Effector CD8-positive, alpha-beta T cell (primary cell): ENCODE results near the gene KYAT1.

Source experiments
- DNase-seq: peaks from one replicate; lab custom pipeline; 2025; lab: John Stamatoyannopoulos, UW

The KYAT1 gene

GRCh38 chr9:128908372-128908771 lies 26.6 kb upstream of the KYAT1 start:
- no peak for DNase-seq

- DNase-seq: no peak
Measured at GRCh38 chr9:128906741-128907140, 25.0 kb upstream of the KYAT1 start.

GRCh38 chr9:128905964-128906363 lies 24.2 kb upstream of the KYAT1 start:
- no peak for DNase-seq

DNA sequence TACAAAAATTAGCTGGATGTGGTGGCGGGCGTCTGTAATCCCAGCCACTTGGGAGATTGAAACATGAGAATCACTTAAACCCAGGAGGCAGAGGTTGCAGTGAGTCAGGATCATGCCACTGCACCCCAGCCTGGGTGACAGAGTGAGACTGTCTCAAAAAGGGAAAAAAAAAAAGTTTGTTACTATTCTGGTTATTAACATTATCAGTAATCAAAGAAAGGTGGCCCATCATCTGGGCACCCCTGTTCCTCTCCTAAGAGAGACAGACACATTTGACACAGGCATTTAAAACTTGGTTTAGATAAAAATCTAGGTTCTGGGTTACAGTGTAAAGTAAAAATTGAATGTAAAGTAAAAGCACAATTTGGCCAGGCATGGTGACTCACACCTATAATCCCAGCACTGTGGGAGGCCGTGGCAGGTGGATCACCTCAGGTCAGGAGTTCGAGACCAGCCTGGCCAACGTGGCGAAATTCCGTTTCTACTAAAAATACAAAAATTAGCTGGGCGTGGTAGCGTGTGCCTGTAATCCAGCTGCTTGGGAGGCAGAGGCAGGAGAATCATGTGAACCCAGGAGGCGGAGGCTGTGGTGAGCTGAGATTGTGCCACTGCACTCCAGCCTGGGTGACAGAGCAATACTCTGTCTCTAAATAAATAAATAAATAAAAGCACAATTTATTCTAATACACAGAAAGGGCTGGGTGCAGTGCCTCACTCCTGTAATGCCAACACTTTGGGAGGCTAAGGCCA lies 22.3 kb upstream of the KYAT1 start:
- no peak for DNase-seq

- no peak for DNase-seq
Measured at GRCh38 chr9:128903079-128903461, 21.3 kb upstream of the KYAT1 start.

GRCh38 chr9:128902351-128903078 lies 20.8 kb upstream of the KYAT1 start:
- DNase-seq: peak; percentile 64

DNA sequence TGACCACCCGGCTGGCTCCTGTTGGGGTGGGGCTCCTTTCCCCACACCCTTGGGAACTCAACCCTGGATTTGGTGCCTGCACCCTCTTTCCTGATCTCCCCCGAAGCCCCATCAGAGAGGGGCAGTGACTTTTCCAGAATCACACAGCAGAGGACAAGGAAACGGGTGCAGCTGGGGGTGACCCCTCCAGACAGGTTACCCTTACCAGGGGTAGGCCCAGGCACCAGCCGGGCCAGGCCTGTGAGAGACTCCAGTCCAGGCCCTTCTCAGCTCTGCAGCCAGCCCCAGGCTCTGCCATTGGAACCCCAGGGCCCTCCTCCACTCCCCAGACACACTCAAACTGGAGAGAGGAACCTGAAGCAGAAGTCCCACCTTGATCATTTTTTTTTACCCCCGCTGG lies 20.1 kb upstream of the KYAT1 start:
- no peak for DNase-seq

DNA sequence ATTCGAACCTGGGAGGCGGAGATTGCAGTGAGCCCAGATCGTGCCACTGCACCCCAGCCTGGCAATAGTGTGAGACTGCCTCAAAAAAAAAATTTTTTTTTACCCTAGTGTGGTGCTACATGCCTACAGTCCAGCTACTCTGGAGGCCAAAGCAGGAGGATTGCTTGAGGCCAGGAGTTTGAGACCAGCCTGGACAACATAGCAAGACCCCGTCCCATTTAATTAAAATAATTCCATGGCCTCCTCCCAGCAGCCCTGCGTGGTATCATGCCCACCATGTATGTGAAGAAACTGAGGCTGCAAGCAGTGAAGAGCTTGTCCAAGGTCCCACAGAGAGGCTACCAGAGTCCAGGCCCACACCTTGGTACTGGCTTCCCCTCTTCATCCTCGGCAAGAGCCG lies 19.6 kb upstream of the KYAT1 start:
- DNase-seq: no peak

GRCh38 chr9:128899566-128900322 lies 18.0 kb upstream of the KYAT1 start:
- DNase-seq: no peak

- no peak for DNase-seq
Measured at GRCh38 chr9:128898845-128899565, 17.3 kb upstream of the KYAT1 start.

DNA sequence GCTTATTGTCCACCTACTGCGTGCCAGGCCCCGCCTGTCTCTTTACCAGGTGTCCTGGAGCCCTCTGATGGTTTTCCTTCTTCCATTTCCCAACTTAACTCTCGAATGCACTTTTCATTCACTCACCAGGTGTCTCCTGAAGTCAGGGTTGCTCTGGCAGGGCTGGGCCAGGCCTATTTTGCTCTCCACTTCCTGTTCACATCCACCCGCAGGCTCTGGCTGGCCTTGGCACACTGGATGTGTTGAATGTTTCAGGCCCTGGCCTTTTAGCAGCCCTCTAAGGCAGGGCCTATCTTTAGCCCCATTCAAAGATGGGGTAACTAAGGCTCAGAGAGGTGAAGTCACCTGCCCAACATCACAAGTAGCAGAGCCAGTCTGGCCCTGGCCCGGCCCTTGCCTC lies 16.6 kb upstream of the KYAT1 start:
- DNase-seq: no peak

DNA sequence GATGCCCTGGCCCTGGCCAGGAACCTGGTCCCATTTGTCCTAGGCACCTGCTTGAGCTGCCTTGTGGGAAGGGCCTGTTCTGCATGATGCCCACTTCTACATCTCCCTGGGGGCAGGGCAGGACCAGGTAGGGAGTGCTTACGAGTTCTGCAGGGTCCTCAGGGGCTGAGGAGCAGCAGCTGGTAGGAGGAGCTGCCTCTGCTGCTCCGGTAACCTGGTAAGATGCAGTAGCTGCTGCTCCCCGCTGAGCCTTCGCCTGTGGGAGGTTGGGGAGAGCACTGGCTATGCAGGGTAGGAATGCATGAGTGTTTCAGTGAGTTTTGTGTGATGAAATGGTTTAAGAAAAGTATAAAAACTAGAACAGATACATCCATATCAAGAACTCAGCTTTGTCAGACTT lies 13.8 kb upstream of the KYAT1 start:
- no peak for DNase-seq

DNA sequence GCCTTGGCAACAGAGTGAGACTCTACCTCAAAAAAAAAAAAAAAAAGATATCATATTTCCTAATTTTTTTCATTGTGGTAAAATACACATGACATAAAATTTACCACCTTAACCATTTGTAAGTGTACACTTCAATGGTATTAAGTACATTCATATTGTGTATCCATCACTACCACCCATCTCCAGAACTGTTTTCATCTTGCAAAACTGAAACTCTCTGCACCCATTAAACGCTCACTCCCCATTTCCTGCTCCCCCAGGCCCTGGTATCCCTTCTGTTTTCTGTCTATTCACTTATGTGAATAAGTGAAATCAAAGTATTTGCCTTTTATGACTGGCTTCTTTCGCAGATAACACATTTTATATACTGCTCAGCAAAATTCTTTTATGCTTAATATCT lies 13.0 kb upstream of the KYAT1 start:
- no peak for DNase-seq

- DNase-seq: no peak
Measured at GRCh38 chr9:128893354-128893753, 11.6 kb upstream of the KYAT1 start.

- DNase-seq: no peak
Measured at GRCh38 chr9:128892221-128892921, 10.6 kb upstream of the KYAT1 start.

DNA sequence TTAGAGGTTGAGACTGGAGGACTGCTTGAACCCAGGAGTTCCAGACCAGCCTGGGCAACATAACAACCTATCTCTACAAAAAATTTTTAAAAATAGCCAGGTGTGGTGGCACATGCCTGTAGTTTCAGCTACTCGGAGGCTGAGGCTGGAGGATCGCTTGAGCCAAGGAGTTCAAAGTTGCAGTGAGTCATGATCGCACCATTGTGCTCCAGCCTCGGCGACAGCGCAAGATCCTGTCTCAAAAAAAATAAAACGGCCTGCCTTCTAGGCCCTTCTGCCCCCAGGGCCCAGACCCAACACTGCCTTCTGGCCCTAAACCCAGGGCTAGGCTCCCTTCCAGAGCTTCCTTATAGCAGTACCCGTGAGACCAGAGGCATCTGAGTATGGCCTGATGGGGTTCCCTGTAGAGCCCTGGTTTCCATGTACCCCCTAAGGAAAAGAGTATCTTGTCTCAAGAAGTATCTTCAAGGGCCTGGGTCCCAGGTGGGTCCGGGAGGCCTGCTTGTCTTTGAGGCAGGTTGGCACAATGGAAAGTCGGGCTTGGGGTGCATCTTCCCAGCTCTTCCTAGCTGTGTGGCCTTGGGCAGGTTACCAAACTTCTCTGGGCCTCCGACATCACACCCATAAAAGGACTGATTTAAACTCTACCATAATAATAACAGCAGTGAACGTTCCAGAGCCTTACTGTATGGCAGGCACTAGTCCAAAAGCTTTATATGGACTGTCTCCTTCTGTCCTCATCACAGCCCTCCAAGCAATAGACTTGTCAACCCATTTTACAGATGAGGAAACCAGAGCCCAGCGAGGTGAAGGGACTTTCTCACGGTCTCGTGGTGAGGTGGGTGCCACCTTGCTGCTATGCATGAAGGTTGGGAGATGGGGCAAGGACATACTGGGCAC lies 9.8 kb upstream of the KYAT1 start:
- no peak for DNase-seq

DNA sequence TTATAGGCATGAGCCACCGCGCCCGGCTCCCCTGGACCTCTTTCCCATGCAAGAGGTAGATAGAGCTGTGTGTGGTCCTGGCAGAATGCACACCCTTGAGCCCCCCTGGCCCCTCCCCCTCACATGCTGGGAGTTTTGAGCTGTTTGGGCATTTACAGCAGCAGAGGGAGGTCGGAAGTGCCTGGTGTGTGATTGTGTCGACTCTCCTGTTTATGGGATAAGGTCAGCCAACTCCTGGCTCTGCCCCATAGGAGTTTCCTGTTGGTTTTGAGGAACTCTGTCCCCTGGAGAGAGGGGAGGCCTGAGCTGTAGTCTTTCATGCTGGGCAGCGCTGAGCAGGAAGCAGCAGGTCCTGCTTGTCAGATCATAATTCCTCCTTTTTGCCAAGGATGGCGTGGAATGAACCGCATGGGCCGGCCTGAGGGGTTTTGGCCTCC lies 6.2 kb upstream of the KYAT1 start:
- DNase-seq: no peak

GRCh38 chr9:128887049-128887448 lies 5.3 kb upstream of the KYAT1 start:
- no peak for DNase-seq

GRCh38 chr9:128886211-128886891 lies 4.6 kb upstream of the KYAT1 start:
- DNase-seq: no peak

DNA sequence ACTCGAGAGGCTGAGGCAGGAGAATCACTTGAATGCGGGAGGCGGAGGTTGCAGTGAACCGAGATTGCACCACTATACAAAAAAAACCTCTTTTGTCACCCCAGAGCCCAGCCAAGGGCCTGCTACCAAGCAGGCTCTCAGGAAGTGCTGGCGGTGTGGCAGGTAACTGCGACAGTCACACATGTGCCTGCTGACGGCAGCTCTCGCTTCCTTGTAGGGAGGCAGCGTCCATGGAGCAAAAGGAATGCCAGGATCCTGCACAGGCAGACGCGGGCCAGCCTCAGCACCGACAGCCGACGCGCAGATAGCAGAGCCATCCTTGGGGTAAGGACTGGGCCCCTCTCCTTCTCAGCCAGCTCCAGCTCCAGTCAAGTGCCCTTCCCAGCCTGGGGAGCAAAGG lies 4.0 kb upstream of the KYAT1 start:
- no peak for DNase-seq
